Medulla oblongata (tissue), 1 donor: ENCODE data around the gene FHIT.

Source experiments
- DNase-seq: peaks from one replicate; pipeline ENCODE4 v3.0.0-alpha.2; 2015; ENCODE audit errors: extremely low spot score

FHIT gene

DNA sequence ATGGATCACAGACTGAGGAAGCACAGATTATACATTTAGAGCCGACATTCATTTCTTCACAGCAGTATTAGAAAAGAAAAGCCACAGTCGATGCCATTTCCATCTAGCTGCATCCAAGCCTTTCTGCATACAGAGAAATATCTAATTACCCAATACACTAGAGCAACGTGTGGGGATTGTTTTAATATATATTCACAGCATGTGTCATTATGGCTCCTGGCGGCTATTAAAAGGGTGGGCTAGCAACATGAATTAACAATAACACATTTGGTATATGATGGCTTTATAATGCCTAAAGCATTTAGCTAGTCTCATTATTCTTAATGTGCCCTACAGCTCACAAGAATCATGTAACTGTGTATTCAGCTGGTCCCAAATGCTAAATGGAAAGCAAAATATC, 1030.5 kb downstream of the FHIT start:
- no peak for DNase-seq

DNA sequence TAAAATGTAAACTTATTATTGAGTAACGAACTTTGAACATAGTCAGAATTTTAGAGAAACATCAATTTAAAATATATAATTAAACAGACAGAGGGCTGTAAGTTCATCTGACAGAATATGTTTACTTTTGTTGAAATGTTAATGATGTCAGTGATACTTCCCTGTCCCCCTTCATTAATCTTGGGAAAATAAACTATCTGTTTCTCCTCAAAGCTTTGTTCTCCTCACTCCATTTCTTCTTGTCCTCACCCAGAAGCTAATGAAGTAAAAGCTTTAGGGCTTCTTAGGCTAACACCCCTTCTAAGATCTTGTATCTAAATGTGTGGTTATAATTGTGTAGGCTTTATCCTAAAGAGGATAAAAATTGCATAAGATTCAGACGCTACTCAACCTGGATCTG, 1031.8 kb downstream of the FHIT start:
- DNase-seq = no peak

DNA sequence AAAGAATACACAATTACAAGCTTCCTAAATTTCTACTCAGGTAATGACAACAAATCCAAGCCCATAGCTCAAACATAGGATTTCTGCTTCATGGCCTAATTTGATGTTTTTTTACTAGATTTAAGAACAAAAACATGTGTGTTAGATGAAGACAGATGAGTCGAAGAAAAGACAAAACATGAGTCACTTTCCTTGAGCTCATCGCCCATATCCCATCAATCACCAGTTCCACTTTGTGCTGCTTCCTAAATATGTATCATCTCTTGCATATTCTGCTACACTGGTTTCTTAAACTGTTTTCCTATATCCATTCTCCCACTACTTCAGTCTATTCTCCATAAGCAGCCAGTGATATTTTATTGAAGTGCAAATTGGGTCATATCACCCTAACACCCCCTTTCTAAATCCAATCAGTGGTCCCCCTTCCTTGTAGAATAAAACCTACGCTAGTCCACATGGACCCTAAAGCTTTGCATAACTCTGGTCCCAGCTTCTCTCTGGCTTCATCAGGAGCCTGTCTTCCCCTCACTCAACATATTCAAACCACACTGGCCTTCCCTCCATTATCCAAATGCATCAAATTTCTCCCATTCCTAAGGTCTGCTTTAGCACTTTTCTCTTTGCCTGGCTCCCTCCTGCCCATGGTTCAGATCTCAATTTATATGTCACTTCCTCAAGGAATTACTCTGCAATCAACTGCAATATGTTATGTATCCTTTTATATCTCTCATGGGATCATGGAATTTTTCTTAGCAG, 1033.9 kb downstream of the FHIT start:
- DNase-seq = no peak

DNA sequence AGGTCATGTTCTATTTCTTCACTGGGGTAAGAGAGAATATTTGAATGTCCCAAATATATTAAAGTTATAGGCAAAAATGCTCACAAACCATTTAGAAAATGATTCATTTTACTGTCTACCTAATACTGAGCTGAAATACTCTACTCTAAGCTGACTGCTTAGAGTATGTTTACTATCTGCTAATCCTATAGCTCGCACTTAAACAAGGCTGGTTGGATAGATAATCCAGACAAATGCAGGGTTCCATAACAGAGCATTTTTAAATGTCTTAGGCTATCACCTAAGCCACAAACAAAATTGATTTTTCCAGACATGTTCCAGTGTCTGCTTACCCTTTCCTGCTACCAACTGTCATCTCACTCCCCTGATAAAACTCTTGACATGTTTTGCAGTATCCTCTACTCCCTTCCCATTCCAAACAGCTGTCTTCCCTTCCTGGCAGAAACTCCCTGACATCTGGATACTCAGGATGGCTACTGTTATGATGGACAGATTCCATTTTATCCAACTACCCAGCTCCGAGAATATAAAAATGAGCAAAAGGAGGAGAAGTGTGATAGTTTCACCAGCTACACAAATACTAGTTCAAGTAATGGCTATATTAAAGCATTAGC, 1034.7 kb downstream of the FHIT start:
- no peak for DNase-seq

DNA sequence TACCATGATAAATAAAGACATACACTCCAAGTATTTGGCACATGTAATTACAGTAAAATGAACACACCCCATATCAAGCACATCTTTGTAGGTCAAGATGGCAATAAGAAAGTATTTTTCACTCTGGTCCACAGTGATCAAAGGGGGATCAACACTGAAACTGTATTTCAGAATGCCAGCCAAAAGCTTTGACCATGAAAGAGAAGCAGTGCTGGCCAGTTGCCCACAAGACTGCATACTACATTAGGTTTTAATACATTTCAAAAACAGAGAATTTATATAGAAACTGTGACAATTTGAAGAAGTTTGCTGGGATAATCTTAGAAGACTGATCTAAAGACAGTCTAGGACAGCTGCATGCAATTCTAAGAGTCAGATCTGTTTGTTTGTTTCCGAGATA, 1035.3 kb downstream of the FHIT start:
- no peak for DNase-seq

DNA sequence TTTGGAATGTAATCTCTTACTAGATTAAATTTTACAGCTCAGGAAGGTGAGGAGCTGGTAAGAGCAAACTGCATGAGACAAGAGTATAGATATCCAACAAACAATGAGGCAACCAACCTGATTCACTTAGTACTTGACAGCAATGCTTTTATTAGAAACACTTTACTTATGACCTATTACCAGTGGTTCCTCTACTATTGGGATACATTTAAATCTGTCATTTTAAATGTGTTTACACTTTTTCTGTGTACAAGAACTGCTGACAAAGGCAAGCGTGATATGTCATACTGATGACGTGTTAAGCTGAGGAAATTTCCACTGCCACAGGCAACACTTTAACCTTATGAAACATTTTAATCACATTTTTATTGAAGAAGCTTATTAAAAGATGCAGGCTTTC, 1043.3 kb downstream of the FHIT start:
- no peak for DNase-seq

DNA sequence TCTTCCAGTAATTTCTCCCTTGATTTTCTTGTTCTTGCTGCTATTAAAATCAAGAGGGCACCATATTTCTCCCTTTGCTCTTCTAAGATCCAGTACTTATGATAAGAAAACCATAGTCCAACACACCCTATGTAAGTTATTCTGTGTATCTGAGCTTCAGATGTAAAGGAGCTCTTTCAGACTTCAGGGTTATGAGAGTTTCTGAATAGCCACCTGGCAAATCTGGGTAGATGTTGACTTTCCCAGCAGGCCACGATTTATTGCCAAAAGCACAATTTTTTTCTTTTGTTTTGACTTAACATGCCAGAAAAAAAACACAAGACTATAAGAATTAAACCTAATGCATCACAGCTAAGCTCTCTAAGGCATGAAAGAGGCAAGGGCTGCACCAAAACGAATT, 1045.0 kb downstream of the FHIT start:
- DNase-seq = no peak

DNA sequence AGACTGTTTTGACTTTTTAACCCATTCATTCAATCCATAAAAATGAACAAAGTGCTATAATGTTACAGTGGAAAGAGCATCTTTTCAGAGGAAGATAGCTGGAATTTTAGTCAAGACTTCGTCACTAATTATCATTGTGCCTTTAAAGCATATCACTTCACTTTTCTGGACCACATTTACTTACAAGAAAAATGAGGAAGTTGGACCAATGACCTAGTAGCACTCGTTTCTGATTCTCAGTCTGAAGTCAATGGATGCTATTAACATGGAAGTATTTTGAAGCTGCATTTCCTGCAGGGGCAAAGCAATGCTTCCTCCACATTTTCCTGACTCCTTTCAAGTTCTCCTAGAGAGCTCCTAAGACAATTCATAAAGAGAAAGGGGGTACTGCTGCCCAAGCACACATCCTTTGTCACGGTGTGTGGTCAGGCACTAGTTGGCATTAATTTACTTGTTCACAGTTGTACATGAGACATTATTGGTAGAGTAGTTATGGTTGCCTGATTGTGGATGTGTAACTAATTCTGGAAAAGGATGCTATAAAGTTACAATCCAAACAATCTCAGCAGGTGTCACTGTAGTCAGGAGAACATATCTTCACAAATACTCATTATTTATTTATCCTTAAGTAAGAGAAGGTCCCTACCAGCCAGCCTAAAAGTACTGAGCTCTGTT, 1049.1 kb downstream of the FHIT start:
- DNase-seq = no peak

DNA sequence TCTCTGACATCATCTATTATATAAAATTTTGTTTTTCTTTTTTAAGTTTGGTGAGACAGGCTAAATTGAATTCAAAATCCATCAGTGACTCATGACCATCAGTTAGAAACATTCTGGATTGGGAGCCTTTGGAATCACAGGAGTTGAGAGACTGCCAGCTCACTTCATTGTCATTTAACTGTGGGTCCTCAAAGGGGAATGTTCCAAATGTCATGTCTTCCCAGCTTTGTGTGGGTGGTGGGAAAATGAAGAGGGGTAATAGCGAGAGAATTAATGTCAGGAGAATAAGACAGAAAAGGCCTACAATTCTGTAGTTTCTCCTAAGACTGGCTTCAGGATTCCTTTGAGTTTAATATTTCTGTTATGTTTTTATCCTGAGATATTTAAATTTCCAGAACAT, 1051.9 kb downstream of the FHIT start:
- DNase-seq = no peak

DNA sequence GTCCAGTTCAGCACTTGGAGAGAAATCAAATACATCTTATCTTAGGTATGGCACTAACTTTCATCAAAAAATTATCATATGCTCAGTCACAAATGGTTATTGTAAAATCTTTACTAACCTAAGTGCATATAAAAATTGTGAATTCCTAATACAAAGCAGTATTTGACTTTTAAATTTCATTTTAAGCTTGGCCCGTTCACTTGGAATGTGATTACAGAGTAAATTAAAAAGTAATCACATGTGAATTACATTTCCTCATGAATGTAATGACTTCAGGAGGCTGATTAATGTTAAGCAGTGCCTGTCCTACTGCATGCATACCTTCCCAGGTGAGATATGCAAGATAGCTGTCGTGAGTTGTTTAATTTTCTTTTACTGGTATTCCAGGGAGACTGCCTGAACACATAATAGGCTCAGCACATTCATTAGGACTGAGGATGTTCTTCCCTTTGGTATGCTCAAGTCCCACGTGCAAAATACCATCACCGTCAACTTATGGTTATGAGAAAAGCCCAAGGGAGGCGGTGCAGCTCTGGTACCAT, 1053.0 kb downstream of the FHIT start:
- DNase-seq = no peak

DNA sequence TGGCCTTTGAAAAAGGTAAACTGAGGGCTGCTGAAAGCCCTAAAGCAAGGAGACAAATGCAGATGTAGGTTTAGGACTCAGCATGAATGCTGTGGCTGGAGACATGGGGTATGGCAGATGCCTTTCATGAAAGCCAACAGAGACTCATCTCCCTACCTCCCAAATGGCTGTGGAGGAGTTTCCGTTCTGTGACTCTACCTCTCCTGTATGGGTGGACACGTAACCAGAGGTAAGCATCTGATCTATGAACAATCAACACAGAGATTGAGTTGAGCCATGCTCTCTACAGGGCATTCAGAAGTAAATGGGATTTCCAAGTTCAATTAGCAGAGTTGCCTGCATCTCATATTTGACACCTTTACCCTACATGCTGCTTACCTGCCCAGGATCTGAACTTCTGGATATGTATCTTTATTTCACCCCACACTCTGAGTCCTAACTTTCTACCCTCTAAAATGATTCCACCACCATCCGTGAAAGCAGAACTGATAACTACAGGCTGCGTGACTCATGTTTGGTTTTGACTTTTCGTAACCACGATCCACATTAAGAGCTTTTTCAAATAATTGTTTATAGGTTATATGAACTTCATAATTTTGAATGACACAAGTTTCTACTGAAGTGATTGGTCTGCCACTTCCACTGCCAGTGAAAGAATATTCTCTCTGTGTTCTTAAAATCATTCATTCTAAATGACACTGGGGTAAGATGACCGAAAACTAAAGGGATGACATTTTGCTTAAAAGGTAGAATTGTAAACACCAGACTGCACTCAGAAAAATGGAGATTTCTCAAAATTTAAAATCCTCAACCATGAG, 1058.7 kb downstream of the FHIT start:
- DNase-seq = no peak

DNA sequence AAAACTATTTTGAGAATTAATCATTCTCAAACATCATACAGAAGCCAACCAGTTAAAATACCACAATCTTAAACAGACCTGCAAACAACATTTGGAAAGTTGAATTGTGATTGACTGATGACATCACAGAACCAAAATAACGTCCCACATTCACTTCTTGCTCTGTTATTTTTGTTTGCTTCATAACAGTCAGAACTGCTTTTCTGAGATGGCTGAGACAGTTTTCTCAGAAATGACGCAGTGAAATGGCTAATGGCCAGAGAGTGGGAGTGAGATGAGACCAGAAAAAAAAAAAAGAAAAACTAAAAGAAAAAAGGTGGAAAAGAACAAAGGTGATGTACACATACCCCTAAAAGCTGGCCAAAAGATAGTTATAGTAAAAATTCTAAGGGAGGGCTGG, 1061.2 kb downstream of the FHIT start:
- DNase-seq = no peak

DNA sequence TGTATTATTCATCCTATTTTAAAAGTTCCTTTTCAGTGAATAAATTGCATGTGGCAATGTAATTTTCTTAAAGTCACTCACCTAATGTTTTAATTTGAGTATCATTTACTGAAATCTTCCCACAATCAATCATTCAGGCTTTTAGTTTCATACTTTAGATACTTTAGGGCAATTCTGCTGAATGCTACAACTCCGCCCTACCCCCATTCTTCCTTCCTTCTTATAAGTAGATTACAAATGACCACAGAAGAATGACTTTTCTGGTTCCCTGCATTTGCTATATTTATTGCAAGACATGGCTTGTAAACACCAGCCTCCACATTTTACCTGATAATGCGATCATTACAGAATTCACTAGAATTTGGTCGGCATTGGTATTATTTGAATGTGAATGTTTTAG, 1061.9 kb downstream of the FHIT start:
- DNase-seq = no peak

DNA sequence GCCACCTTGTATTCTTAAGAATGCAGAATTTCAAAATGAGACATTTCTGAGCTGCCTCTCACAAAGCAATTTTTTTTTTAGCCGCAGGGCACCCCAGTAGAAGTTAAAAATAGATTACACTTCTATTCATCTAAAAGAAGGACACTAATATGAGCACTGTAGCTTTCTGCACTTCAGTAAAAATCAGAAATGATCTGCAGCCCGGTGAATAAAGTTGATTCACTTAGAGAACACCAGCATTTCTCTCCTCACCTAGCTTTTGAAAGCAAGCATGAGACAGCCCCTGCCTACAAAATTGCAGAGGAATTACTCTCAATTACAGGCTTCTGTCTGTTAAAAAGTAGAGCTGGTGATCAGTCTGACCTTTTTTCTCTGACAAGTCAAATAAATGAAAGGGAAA, 1062.4 kb downstream of the FHIT start:
- no peak for DNase-seq

DNA sequence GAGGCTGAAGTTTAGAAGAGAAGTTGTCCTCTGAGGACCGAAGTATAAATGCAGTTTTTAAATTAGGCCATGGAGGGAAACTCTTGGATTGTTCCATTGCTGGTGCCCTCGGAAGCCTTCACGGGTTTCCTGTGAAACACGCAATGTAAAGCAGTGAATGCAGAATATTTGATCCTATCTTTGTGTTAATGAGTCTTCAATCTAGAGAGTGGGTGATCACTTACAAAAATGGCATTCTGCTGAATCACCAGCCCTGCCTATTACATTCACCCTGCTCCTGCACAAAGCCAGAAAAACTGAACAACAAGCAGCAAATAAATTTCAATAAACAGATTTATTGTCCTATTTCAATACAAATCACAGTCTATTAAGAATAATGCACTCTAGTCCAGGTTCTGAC, 1063.9 kb downstream of the FHIT start:
- no peak for DNase-seq

DNA sequence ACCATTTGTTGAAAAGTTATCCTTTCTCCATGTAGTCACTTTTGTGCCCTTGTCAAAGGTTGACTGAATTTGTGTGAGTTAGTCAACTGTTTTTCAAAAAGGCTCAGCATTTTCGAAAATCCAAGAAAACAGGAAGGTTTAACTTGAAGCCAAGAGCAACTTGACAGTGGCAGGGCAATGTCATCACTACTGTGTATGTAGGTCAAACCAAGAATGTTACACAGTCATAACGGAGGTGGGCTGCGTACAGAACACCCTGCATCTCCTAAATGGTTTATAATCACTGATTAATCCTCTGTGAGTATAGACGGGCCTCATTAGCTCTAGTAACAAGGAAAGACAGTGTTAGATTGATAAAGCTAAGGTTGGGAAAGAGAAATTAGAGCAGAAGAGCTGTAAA, 1064.9 kb downstream of the FHIT start:
- DNase-seq = no peak

DNA sequence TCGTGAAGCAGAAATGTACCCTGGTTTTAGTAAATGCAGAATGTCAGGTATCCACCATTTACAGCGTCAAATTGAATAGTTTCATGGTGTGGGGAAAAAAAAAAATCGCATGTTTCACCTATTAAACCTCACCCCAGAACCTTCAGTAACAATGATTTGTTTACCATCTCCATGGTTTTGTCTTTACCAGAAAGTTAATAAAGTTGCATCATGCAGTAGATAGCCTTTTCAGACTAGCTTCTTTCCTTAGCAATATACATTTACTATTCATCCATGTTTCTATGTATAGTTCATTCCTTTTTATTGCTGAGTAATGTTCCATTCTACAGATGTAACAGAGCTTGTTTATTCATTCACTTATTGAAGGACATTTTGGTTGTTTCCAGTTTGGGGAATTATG, 1066.1 kb downstream of the FHIT start:
- no peak for DNase-seq

DNA sequence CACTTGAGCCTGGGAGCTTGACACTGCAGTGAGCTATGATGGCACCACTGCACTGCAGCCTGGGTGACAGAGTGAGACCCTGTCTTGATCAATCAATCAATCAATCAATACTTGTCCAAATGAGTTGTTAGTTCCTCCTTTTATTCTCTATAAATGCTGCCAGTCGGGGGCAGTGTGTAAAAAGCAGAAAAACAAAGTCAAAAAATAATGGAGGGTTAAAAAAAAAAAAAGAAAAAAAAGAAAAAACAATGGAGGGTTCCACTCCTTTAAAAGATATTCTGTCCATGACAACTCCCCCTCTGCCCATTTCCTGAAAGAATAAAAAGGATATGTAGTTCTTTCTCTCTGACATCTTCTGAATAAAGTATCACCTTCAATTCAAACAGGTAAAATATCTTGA, 1068.6 kb downstream of the FHIT start:
- no peak for DNase-seq

DNA sequence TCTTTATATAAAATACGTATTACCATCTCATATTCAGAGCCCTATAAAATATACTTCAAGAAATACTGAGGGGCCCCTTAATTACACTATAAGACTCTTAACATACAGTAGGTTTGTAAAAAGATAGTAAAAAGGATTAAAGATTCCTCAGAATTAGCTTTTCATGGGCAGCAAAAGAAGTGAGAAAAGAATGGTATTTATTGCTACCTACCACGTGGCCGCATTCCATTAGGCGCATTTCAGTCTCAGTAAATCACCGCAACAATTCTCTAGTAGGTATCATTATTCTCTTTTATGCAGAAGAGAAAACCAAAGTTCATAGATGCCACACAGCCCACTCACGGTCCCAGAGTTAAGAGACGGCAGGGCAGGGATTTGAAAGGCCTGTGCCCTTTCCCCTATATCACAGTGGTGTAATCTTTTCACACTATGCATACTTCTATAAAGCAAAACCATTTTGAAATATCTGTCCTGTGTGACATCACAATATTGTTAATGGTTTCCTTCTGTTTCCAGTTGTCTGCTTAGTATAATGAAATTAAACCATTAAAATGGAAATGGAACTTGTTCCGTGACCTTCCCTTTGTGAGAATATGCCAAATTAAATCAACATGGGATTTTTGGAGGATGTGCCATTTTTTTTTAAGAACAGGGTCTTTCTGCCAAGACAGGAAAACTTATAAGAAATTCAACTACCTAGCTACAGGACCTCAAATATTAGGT, 1072.2 kb downstream of the FHIT start:
- no peak for DNase-seq

DNA sequence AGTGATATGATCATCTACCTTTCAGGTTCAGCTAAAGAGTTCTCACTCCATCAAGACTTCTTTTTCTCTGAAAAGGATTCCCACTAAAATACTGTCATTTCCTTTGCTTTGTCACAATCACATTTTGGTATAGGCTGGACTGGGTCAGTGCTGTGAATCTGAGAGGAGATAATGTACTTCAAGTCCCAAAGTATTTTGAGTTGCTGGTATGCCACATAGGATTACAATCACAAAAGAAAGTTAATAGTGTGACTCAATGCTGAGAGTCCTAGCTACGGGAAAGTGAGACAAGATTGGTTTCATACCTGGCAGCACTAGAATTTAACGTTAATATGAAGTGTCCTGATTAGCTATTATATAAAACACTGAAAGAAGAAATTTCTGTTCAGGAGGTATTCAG, 1073.5 kb downstream of the FHIT start:
- no peak for DNase-seq

DNA sequence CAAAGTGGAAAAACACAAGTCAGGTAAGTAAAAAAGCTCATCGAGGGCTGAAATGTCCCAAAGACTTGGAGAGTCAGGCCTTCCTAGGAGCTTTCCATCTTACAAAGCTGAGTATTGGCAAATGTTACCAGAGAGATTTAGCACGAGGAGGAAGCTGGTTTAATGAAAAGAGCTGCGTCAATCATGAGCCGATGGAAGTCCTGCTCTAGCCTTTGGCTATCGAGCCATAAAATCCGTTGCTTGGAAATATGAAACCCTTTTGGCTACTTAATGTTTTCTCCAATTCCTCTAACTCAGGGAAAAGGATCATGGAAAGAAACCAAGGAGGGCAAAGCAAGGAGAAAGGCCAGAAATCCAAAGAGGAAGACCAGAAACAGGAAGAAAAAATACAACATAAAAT, 1074.6 kb downstream of the FHIT start:
- peak; percentile 21 for DNase-seq
